K562 (cell line): ENCODE results near the gene ZNF24. TPM values are rescaled to one million over a fixed set of nuclear protein-coding genes. Genes with fewer than 3 reads are reported as not detected.

Experiments
- ATAC-seq: fragments of 200-7000 bp; cut with Tn5 transposase; 3 replicates; pipeline ENCODE4 v1.9.1; 2020; ENCODE audit warnings: moderate library complexity
- BruUV-seq: library from RNA; stranded (reverse); fragments of 400-500 nt; replicated peaks from 2 replicates; lab custom pipeline; 2021; lab: Mats Ljungman, UMichigan
- CTCF ChIA-PET: fragments of 300-600 bp; formaldehyde crosslinking; extraction: SDS; loops from one replicate; lab custom pipeline; 2021; ENCODE audit warnings: low intra/inter-chr PET ratio; lab: Yijun Ruan, JAX
- POLR2A ChIA-PET: fragments of 300-600, 350-650 bp; sonication (Branson Sonifier 250); formaldehyde crosslinking; extraction: SDS; loops from one replicate; lab custom pipeline; 2021; ENCODE audit warnings: antibody characterized with exemption, inconsistent platforms; lab: Yijun Ruan, JAX
- DNase-seq, 4 experiments: peaks; one replicate each; pipeline versions ENCODE4 v3.0.0 to v3.0.0-alpha.2; 2011 to 2018; ENCODE audit warnings: low spot score in 3 of 4, mixed read lengths in 3 of 4; ENCODE audit errors: extremely low read depth in 1 of 4
- FAIRE-seq: peaks from 2 replicates; lab custom pipeline; 2011; peaks lifted over from hg19 to GRCh38; lab: Jason Lieb, UNC
- H2AFZ ChIP-seq: 2 replicates; pipeline ENCODE4 v1.6.0; 2011; ENCODE audit warnings: low read depth, low read length, control low read depth, inconsistent platforms
- H3K27ac ChIP-seq: fragments of 200-600 bp; 3 replicates; pipeline ENCODE4 v1.8.0; 2011; ENCODE audit warnings: low read depth, mild to moderate bottlenecking, control low read depth, inconsistent platforms, low read length, moderate library complexity, mixed read lengths; ENCODE audit errors: extremely low read depth
- H3K27me3 ChIP-seq, 2 experiments: fragments of 300-600 bp in 1 of 2; 2 replicates in 1 of 2; 3 replicates in 1 of 2; pipeline versions ENCODE4 v1.6.0 to v1.8.0; 2011; ENCODE audit warnings: inconsistent platforms in 2 of 2, low read length in 2 of 2, mild to moderate bottlenecking in 1 of 2, mixed read lengths in 1 of 2, moderate library complexity in 1 of 2; ENCODE audit not compliant: control insufficient read depth in 2 of 2, insufficient read depth in 2 of 2
- H3K36me3 ChIP-seq: fragments of 300-600 bp; 3 replicates; pipeline ENCODE4 v1.8.0; 2011; ENCODE audit warnings: mild to moderate bottlenecking, low read length, inconsistent platforms; ENCODE audit not compliant: control insufficient read depth, insufficient read depth
- H3K4me1 ChIP-seq, 2 experiments: fragments of 200-600 bp in 1 of 2; replicated peaks in 1 of 2; 2 replicates in 1 of 2; 3 replicates in 1 of 2; pipeline versions ENCODE4 v1.5.1 to v1.8.0; 2011; ENCODE audit warnings: inconsistent platforms in 2 of 2, low read length in 2 of 2, mild to moderate bottlenecking in 1 of 2, mixed read lengths in 1 of 2, moderate library complexity in 1 of 2; ENCODE audit not compliant: control insufficient read depth in 2 of 2, insufficient read depth in 2 of 2
- H3K4me2 ChIP-seq: 2 replicates; pipeline ENCODE4 v1.6.1; 2011; ENCODE audit warnings: low read length, control low read depth, inconsistent platforms, mixed read lengths; ENCODE audit not compliant: insufficient read depth
- H3K4me3 ChIP-seq: fragments of 200-600 bp; sonication (generic), shearing (Covaris generic); 2 replicates; pipeline ENCODE4 v1.5.1; 2016; ENCODE audit warnings: control low read depth, inconsistent platforms
- H3K79me2 ChIP-seq: fragments of 200-600 bp; 3 replicates; pipeline ENCODE4 v1.8.0; 2011; ENCODE audit warnings: low read length, inconsistent platforms; ENCODE audit not compliant: control insufficient read depth, insufficient read depth
- H3K9ac ChIP-seq, 2 experiments: 2 replicates each; pipeline versions ENCODE4 v1.6.0 to v1.6.1; 2011; ENCODE audit warnings: low read depth in 2 of 2, low read length in 2 of 2, control low read depth in 1 of 2, inconsistent platforms in 1 of 2, mild to moderate bottlenecking in 1 of 2, mixed read lengths in 1 of 2; ENCODE audit not compliant: insufficient read depth in 1 of 2
- H3K9me1 ChIP-seq: one replicate; pipeline ENCODE4 v1.6.0; 2011; ENCODE audit warnings: inconsistent platforms, mild to moderate bottlenecking, low read length, moderate library complexity; ENCODE audit not compliant: control insufficient read depth, insufficient read depth
- H3K9me3 ChIP-seq: replicated peaks from 2 replicates; pipeline ENCODE4 v1.5.1; 2011; ENCODE audit warnings: low read depth, low read length, inconsistent platforms; ENCODE audit not compliant: control insufficient read depth, insufficient read depth
- H4K20me1 ChIP-seq: replicated peaks from 2 replicates; pipeline ENCODE4 v1.6.1; 2011; ENCODE audit warnings: low read length, inconsistent platforms, mixed read lengths; ENCODE audit not compliant: control insufficient read depth, insufficient read depth
- FOXA1 ChIP-seq: fragments of 450-650 bp; IDR thresholded peaks from 2 replicates; pipeline ENCODE4 v1.6.1; 2016; ENCODE audit warnings: mild to moderate bottlenecking, borderline replicate concordance
- FOXK2 ChIP-seq, 2 experiments: fragments of 450-650 bp; IDR thresholded peaks in 1 of 2; conservative IDR thresholded peaks in 1 of 2; 2 replicates each; pipeline ENCODE4 v1.6.1; 2016; ENCODE audit warnings: low read depth in 2 of 2, mild to moderate bottlenecking in 1 of 2
- KDM5B ChIP-seq: fragments of 200-600 bp; sonication (generic); IDR thresholded peaks from 2 replicates; pipeline ENCODE4 v1.6.1; 2012; ENCODE audit warnings: low read depth, mild to moderate bottlenecking, moderate library complexity, low read length, control low read depth, inconsistent platforms; ENCODE audit not compliant: insufficient replicate concordance
- MCM5 ChIP-seq: fragments of 450-650 bp; IDR thresholded peaks from 2 replicates; pipeline ENCODE4 v1.6.1; 2016; ENCODE audit warnings: low read depth
- MEF2D ChIP-seq: conservative IDR thresholded peaks from 2 replicates; pipeline ENCODE4 v1.6.1; 2016; ENCODE audit warnings: low read depth, missing genetic modification characterization, missing compliant biosample characterization
- MTA3 ChIP-seq: fragments of 450-650 bp; formaldehyde crosslinking; IDR thresholded peaks from 2 replicates; pipeline ENCODE4 v1.6.1; 2017; ENCODE audit warnings: mild to moderate bottlenecking, borderline replicate concordance
- NCOA4 ChIP-seq: fragments of 450-650 bp; IDR thresholded peaks from 2 replicates; pipeline ENCODE4 v1.6.1; 2018; ENCODE audit warnings: mild to moderate bottlenecking; ENCODE audit not compliant: partially characterized antibody
- NFYB ChIP-seq: IDR thresholded peaks from 2 replicates; pipeline ENCODE4 v1.6.1; 2011; ENCODE audit warnings: mild to moderate bottlenecking, moderate library complexity; ENCODE audit not compliant: insufficient read length; ENCODE audit errors: extremely low read depth
- NUFIP1 ChIP-seq: fragments of 450-650 bp; IDR thresholded peaks from 2 replicates; pipeline ENCODE4 v1.6.1; 2018; ENCODE audit not compliant: partially characterized antibody
- PHB2 ChIP-seq: fragments of 450-650 bp; IDR thresholded peaks from 2 replicates; pipeline ENCODE4 v1.6.1; 2017; ENCODE audit warnings: low read depth
- PHF21A ChIP-seq: fragments of 450-650 bp; IDR thresholded peaks from 2 replicates; pipeline ENCODE4 v1.6.1; 2017; ENCODE audit warnings: low read depth, borderline replicate concordance
- SAFB2 ChIP-seq: fragments of 200-400 bp; formaldehyde crosslinking; IDR thresholded peaks from 2 replicates; pipeline ENCODE4 v1.6.1; 2018; ENCODE audit warnings: borderline replicate concordance, low read length, low read depth, moderate library complexity; ENCODE audit not compliant: severe bottlenecking
- TEAD2 ChIP-seq: fragments of 450-650 bp; IDR thresholded peaks from 2 replicates; pipeline ENCODE4 v1.6.1; 2016; ENCODE audit warnings: missing genetic modification characterization, control low read depth, missing compliant biosample characterization
- TFAM ChIP-seq: fragments of 250-450 bp; sonication (Bioruptor Pico); conservative IDR thresholded peaks from 2 replicates; pipeline ENCODE4 v1.5.0; 2021; ENCODE audit warnings: mild to moderate bottlenecking, moderate library complexity
- ZNF146 ChIP-seq: IDR thresholded peaks from one replicate; pipeline ENCODE4 v1.6.1; 2018; ENCODE audit warnings: missing compliant biosample characterization; ENCODE audit not compliant: unreplicated experiment
- ZNF282 ChIP-seq: sonication (generic); formaldehyde crosslinking; IDR thresholded peaks from 2 replicates; pipeline ENCODE4 v1.8.1; 2023; ENCODE audit warnings: missing genetic modification reagents
- ZNF3 ChIP-seq: fragments of 250-450 bp; sonication (Bioruptor Pico); IDR thresholded peaks from 2 replicates; pipeline ENCODE4 v1.5.0; 2021; ENCODE audit warnings: mild to moderate bottlenecking, moderate library complexity
- ZNF384 ChIP-seq: IDR thresholded peaks from 2 replicates; pipeline ENCODE4 v1.6.1; 2012; ENCODE audit warnings: low read depth, low read length, improper control_type of control experiment
- WGBS: fragments of 100-300 bp; shearing (Covaris generic); methylation state at CpG from one replicate; pipeline ENCODE4 v1.1.6; 2016; ENCODE audit warnings: low coverage, mixed read lengths; ENCODE audit not compliant: insufficient coverage; ENCODE audit errors: missing lambda C conversion rate; 5-methylcytosine and 5-hydroxymethylcytosine counted together
- in situ Hi-C: fragments of 300-500 bp; cut with MboI; formaldehyde crosslinking; loops from 4 replicates; pipeline ENCODE4 v1.15.0; 2018; ENCODE audit warnings: inconsistent platforms, mixed read lengths
- intact Hi-C: fragments of 100-400 bp; cut with micrococcal nuclease; formaldehyde crosslinking; loops from 2 replicates; pipeline ENCODE4 v1.14.2; 2022
- polyA plus RNA-seq, 8 experiments: library from polyadenylated mRNA; depleted of rRNA in 4 of 8; stranded (reverse) in 5 of 8; unstranded in 3 of 8; fragments of >200 nt; fragmentation: Nextera tagmentation in 2 of 8; fragmentation: Illumina TruSeq in 1 of 8; extraction: Ambion mirVana in 2 of 8; extraction: Trizol in 1 of 8; gene quantifications; 2 replicates each; pipeline versions ENCODE4 v1.2.1 to v1.2.3, GENCODE V29; 2011 to 2014; ENCODE audit warnings: inconsistent platforms in 1 of 8, missing spikeins in 1 of 8
- total RNA-seq, 7 experiments: library from RNA; depleted of rRNA in 6 of 7; stranded (reverse); fragments of >200 nt in 6 of 7; fragmentation: Illumina TruSeq in 2 of 7; extraction: Trizol in 2 of 7; gene quantifications; 2 replicates each; pipeline versions ENCODE4 v1.2.1 to v1.2.3, GENCODE V29; 2011 to 2021; ENCODE audit warnings: low replicate concordance in 1 of 7
- TF ChIP-seq, protein P1 (sequence below): fragments of 450-650 bp; formaldehyde crosslinking; IDR thresholded peaks from 2 replicates; pipeline ENCODE4 v1.4.0; 2020; ENCODE audit warnings: mild to moderate bottlenecking, moderate library complexity
- TF ChIP-seq, protein P2 (sequence below): fragments of 250-450 bp; sonication (Bioruptor Pico); IDR thresholded peaks from 2 replicates; pipeline ENCODE4 v1.8.0; 2021; ENCODE audit warnings: mild to moderate bottlenecking, moderate library complexity

ZNF24 gene
- total and polyA plus RNA-seq, 9 of the 15 experiments (the other 6 are each of a cell fraction or from before 2014, with no cell fraction given), result 35.7 to 72.8 (median 54.1) TPM

DNA sequence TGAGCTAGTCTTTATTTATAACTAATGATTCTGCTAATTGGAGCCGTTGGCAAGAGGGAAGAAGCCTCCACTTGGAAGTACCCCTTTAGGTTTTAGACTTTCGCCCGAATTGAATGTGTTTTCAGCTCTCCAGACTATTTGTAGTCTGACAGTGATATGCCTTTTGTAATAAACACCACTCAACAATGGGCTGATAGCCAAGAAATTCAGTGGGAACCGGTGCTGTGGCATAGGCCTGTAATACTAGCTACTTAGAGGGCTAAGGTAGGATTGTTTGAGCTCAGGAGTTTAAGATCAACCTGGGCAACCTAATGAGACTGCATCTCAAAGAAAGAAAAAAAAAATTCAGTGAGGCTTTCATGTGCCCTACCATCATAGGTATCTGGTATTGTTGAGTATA is 40.6 kb downstream of the ZNF24 start:
- no peak for FAIRE-seq
- Histone ChIP-seq H3K36me3 (peaks cover 63% of the 10 kb centered on the region), H3K27ac (no peak overlapping the region), H3K9me1 (no peaks in the 10 kb centered on the region), H3K9ac (no peak overlapping the region), H3K27me3 (no peaks in the 10 kb centered on the region), H3K79me2 (peaks cover 21% of the 10 kb centered on the region), H2AFZ (no peak overlapping the region), H3K4me1 (no peaks in the 10 kb centered on the region), H3K4me2 (no peak overlapping the region), H4K20me1 (no peaks in the 10 kb centered on the region), H3K9me3 (peaks cover 31% of the 10 kb centered on the region), H3K4me3 (no peak overlapping the region)
- BruUV-seq, result no TSS peak
- in situ Hi-C loops, result no loop called here
- intact Hi-C loops, result no loop called here
- CTCF ChIA-PET, result no interaction called here
- POLR2A ChIA-PET, result interaction anchor here (0.9 kb wide), 1 partner anchor 14 kb away, joined by 3 read pairs; the partner anchor contains the start of gene ZSCAN30
- WGBS, result 93% methylated on average over 4 of the region's 4 CpGs
- no peak for DNase-seq
- no peak for ATAC-seq
- TF ChIP-seq FOXK2 (conservative IDR thresholded peaks at IDR 0.05 in 1 of 2, IDR thresholded peaks at IDR 0.05 in 1 of 2; ENCODE audit: low read depth in 2 of 2) (no peak), FOXA1 (no peak), ZNF282 (no peak), KDM5B (no peak), NFYB (no peak), TEAD2 (no peak), MEF2D (tag) (no peak), ZNF3 (no peak), PHB2 (no peak), MTA3 (no peak), ZNF384 (no peak), NCOA4 (no peak), MCM5 (no peak), PHF21A (no peak), ZNF146 (CRISPR knock-in tag) (no peak), TFAM (no peak), NUFIP1 (no peak), SAFB2 (no peak)
- TF ChIP-seq, protein P1, sequence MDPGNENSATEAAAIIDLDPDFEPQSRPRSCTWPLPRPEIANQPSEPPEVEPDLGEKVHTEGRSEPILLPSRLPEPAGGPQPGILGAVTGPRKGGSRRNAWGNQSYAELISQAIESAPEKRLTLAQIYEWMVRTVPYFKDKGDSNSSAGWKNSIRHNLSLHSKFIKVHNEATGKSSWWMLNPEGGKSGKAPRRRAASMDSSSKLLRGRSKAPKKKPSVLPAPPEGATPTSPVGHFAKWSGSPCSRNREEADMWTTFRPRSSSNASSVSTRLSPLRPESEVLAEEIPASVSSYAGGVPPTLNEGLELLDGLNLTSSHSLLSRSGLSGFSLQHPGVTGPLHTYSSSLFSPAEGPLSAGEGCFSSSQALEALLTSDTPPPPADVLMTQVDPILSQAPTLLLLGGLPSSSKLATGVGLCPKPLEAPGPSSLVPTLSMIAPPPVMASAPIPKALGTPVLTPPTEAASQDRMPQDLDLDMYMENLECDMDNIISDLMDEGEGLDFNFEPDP, result no peak
- TF ChIP-seq, protein P2, sequence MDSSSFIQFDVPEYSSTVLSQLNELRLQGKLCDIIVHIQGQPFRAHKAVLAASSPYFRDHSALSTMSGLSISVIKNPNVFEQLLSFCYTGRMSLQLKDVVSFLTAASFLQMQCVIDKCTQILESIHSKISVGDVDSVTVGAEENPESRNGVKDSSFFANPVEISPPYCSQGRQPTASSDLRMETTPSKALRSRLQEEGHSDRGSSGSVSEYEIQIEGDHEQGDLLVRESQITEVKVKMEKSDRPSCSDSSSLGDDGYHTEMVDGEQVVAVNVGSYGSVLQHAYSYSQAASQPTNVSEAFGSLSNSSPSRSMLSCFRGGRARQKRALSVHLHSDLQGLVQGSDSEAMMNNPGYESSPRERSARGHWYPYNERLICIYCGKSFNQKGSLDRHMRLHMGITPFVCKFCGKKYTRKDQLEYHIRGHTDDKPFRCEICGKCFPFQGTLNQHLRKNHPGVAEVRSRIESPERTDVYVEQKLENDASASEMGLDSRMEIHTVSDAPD (CRISPR knock-in tag), result no peak
